HG02943 (cell line): Measurements from ENCODE around the gene MYO15B.

Source experiments
- ATAC-seq: cut with Tn5 transposase; IDR thresholded peaks from one replicate; pipeline ENCODE4 v1.9.1; 2021; ENCODE audit warnings: mild to moderate bottlenecking, low read depth, moderate library complexity; ENCODE audit not compliant: unreplicated experiment

Gene MYO15B

GRCh38 chr17:75587675-75588595 is at the start of gene MYO15B:
Gene MYO15B, plus strand, starts transcription at chr17:75587800. Its CDS starts 258 bp downstream, at chr17:75588058.
- ATAC-seq: no peak

DNA sequence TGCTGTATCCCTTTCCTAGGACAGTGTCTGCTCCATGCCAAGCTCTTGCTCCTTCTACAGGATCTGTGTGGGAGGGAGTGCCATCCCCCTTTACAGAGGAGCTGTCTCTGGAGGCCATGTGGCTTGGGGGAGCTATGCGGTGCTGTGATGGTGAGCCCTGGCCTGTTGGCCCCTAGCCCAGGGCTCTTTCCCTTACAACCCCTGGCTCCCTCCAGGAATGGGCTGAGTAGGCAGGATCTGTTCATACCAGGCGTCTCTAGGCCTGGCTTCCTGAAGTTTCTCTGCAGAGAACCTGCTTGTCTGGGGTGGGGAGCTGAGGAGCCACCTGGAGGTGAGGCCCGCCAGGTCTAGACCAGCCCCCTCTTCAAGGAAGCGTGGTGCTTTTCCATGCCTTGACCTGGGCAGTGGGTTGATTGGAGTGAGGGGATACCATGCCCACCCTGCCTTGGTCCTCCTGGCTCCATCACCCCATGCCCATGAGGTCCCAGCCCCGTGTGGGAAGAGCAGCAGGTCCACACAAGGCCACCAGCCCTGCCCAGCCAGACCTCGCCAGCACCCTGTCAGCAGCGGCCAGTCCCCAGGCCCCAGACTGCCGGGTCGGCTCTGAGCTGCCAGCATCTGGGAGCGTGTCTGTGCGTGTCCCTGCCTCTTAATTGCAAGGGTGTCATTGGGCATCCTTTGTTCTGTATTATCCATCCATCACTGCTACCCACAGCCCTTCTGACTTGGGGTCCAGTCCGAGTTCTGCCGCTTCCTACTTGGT is 47.5 kb upstream of the MYO15B start:
- no peak for ATAC-seq

GRCh38 chr17:75540923-75541503 is 46.6 kb upstream of the MYO15B start:
- no peak for ATAC-seq

DNA sequence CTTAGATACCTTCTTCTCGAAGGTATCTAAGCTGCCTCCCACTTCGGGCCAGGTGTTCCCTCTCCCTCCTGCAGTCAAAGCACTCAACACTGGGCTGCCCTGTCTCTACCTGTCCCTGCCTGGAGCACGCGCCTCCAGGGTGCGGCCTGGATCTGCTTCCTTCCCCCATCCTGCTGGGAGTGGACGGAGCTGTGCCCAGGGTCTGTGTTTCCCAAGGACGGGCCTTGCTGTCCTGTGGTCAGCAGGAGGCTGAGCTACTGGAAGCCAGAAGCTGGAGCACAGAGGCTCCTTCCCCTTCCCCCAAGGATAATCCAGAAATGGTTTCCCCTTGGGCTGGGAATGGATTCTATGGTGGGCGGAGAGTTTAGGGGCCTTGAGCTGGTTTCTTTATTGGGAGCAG is 45.4 kb upstream of the MYO15B start:
- no peak for ATAC-seq

- ATAC-seq: no peak
These were observed 44.8 kb upstream of the MYO15B start for GRCh38 chr17:75542728-75543336.

- no peak for ATAC-seq
These were observed 43.4 kb upstream of the MYO15B start for GRCh38 chr17:75544250-75544649.

DNA sequence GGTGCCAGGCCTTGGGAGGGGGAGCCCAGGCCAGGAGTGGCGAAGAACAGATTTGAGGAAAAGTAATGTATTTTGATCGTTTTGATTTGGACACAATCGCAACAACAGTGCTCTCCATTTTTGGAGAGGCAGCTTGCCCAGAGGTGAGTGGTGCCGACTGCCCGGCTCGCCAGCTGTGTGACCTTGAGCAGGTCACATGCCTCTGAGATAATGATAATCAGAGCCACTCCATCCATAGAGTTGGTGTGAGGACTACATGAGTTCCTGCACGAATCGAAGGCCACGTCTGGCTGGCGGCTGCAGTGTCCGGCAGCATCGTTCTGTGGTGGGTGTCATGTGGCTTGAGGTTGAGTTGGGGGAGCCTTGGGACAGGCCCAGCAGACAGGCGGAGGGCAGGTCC is 41.4 kb upstream of the MYO15B start:
- no peak for ATAC-seq

- ATAC-seq: no peak
These were observed 40.5 kb upstream of the MYO15B start for GRCh38 chr17:75547091-75547490.

DNA sequence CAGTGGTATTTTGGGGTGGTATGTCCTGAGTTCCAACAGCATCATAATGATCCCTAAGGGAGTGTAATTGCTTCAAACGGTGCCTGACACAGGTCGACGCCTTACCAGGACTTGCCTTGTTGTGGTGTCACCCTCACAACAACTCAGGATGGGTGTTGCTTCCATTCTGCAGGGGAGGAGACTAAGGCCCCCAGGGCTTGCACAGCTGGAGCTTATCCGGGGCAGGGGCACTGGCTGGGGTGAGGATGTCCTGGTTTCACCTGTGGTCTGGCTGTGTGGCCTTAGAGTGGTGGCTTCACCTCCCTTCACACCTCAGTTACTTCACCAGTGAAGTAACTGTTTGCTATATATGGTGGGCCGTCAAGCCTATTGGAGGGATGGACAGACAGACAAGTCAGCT is 38.8 kb upstream of the MYO15B start:
- ATAC-seq: no peak

- no peak for ATAC-seq
These were observed 38.1 kb upstream of the MYO15B start for GRCh38 chr17:75549246-75550138.

DNA sequence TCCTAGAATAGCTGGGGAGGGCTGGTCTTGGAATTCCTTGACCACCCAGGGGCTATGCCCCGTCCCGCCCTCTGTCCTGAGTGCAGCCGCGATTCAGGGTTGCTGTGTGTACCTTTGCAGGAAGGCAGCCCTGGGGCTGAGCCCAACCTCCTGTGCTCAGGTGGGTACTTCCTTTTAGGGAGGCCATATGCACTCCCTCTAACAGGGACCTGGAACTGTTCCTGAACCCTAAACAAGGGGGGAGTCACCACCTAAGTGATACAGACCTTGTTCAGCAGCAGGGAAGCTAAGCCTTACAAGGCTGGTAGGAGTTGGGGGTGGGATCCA is 37.5 kb upstream of the MYO15B start:
- no peak for ATAC-seq

DNA sequence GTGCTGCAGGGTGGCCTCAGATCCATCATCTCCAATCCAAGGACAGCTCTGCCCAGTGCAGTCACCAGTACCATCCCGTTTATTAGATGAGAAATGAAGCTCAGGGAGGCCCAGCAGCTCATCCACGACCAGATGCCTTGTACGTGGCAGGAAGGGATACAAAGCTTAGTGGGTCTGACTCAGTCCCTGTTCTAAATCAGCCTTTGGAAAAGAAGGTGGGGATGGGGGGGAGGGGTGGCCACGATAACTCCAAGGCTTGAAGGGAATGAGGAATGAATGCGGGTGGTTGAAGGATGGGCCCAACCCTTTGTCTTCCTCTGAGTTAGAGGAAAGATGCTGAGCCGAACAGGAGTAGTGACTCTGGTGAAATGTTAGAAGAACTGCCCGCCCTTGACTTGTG is 36.3 kb upstream of the MYO15B start:
- ATAC-seq: no peak

GRCh38 chr17:75552425-75553294 is 34.9 kb upstream of the MYO15B start:
- ATAC-seq: no peak

GRCh38 chr17:75553295-75554110 is 34.1 kb upstream of the MYO15B start:
- ATAC-seq: no peak

- ATAC-seq: no peak
These were observed 31.9 kb upstream of the MYO15B start for GRCh38 chr17:75555679-75556153.

DNA sequence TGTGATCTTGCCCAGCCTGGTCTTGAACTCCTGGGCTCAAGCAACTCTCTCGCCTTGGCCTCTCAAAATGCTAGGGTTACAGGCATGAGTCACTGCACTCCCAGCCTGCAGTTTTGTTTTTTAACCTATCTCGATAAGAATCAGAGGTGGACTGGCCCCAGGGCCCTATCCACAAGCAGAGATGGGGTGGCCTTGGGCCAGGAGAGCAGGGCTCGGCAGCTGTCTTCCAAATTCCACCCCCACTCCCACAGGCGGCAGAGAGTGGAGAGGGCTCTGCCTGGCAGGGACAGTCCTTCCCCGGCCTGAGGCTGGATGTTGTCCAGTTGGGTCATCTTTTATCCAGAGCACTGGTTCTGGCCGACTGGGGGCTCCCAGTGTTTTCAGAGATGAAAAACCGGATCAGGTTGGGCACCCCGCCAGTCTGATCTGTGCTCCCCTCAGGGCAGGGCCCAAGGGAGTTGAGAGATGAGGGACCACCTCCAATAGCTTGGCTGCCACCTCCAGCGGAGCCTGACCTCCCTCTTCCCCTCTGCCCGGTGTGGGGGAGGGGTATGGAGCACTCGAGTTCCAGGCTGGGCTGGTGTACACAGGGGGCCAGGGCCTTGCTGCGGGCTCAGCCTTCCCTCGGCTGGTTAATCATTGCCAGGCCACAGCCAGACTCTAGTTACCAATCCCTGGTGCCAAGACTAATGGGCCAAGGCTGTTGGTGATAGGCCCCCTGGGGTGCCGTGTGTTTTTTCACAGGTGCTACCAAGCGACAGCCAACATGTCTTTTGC is 30.3 kb upstream of the MYO15B start:
- ATAC-seq: no peak
